ENCODE data around the gene MT3.

Gene MT3

DNA sequence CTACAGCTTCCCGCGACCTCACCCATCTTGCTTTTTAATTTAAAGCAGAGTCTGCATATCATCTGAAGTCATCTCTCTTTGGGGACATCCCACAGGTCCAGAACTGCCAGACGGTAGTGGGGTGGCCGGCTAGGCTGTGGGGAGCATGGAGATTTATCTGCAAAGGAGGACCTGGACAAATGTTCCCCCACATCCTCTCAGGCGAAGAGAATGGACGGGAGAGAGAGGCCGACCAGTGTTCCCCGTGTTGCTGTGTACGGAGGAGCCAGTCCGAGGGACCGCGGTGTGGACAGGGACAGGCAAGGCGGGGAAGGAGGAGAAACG lies 42.5 kb downstream of the MT3 start:
- DNase-seq = no peak

DNA sequence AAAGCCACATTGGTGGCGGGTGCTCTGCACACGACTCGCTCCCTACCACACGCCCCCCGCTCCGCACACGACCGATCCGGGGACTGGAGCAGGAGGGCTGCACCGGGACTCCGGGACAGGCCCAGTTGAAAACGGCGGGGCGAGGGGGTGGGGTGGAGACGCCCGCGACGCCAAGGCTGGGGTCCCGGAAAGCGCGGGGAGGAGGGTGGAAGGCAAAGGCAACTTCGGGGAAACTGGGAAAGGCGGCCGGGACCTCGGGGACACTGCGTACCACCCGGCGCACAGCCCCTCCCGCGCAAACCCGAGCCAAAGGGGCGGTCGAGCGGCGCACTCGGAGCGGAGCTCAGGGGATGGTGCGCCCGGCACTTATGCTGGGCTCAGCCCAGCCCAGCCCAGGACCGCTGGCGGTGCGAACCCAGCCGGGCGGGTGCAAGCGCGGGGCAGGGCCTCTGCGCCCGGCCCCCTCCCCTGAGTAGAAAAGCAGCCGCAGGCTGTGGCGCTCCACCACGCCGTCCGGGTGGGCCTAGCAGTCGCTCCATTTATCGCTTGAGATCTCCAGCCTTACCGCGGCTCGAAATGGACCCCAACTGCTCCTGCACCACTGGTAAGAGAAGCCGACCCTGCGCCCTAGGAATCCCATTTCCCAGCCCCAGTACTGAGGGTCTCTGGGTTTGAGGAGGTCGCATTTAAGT lies 43.0 kb downstream of the MT3 start, which contains the start of gene MT1M:
Gene MT1M, plus strand, starts transcription at position 504 of the 692 bp plus-strand sequence. Its CDS starts 73 bp downstream, at position 577.
- DNase-seq = no peak

DNA sequence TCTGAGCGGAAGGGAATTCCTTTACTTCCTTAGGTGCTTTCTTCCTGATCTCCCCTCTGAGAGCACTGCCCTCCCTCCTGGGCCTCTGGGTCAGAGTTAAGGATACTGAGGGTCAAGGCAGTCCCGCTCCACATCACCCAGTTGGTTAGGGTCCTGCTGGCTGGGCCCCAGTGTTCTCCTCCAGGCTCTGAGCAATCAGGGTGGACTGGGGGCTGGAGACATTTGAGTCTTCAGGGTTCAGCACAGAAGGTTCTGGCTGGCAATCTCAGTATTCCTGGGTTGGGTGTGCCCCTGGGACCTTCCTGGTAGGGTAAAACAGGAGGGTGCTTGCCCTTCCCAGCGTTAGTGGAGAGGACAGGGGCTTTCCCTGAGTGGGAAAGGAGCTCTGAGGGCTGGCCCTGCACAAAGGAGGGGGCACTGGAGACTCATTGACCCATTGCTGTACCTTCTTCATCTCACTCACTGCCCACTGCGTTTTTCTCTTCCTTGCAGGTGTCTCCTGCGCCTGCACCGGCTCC lies 43.6 kb downstream of the MT3 start:
- DNase-seq = no peak

GRCh38 chr16:56633535-56633934 lies 44.2 kb downstream of the MT3 start:
- DNase-seq = no peak

- DNase-seq = no peak
Measured at GRCh38 chr16:56634715-56635440, 45.5 kb downstream of the MT3 start.

DNA sequence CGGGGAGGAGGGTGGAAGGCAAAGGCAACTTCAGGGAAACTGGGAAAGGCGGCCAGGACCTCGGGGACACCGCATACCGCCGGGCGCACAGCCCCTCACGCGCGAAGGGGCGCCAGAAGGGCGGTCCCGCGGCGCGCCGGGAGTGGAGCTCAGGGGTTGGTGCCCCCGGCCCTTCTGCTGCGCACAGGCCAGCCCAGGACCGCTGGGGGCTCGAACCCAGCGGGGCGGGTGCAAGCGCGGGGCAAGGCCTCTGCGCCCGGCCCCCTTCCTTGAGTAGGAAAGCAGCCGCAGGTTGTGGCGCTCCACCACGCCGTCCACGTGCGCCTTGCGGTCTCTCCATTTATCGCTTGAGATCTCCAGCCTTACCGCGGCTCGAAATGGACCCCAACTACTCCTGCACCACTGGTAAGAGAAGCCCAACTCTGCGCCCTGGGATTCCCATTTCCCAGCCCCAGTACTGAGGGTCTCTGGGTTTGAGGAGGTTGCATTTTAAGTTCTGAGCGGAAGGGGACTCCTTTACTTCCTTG lies 46.2 kb downstream of the MT3 start:
- no peak for DNase-seq

- DNase-seq = no peak
Measured at GRCh38 chr16:56636616-56637413, 47.5 kb downstream of the MT3 start.

GRCh38 chr16:56637814-56638750 lies 48.8 kb downstream of the MT3 start, which contains the start of gene MT1A:
MT1A (plus strand) TSS chr16:56638666; CDS start chr16:56638739, 73 bp downstream.
- no peak for DNase-seq

- DNase-seq = no peak
Measured at GRCh38 chr16:56639045-56639444, 49.7 kb downstream of the MT3 start.

GRCh38 chr16:56640076-56640475 lies 50.7 kb downstream of the MT3 start:
- no peak for DNase-seq

All from NCI-H2029 (cell line).